CD14-positive monocyte (primary cell): ENCODE measurements around the gene GRB14. TPM values are rescaled to one million over a fixed set of nuclear protein-coding genes. Genes with fewer than 3 reads are reported as not detected.

ENCODE experiments used
- DNase-seq, 3 donors: peaks; one replicate each; pipeline ENCODE4 v3.0.0-alpha.2; 2011 to 2022
- H2AFZ ChIP-seq: 2 replicates; pipeline ENCODE4 v1.6.0; 2012; ENCODE audit warnings: mild to moderate bottlenecking, low read depth, low read length, inconsistent platforms; ENCODE audit not compliant: insufficient read depth, poor library complexity, severe bottlenecking
- H3K27ac ChIP-seq, 2 donors: 1 replicate in 1 of 2; 2 replicates in 1 of 2; pipeline ENCODE4 v1.5.1; 2012 to 2013; ENCODE audit warnings: low read length in 2 of 2, control low read depth in 1 of 2, inconsistent platforms in 1 of 2, low read depth in 1 of 2, mild to moderate bottlenecking in 1 of 2
- H3K27me3 ChIP-seq, 2 donors: one replicate each; pipeline versions ENCODE4 v1.6.0 to v1.6.1; 2011 to 2013; ENCODE audit warnings: low read length in 2 of 2; ENCODE audit not compliant: control insufficient read depth in 2 of 2, insufficient read depth in 2 of 2
- H3K36me3 ChIP-seq, 2 donors: replicated peaks in 1 of 2; 1 replicate in 1 of 2; 2 replicates in 1 of 2; pipeline versions ENCODE4 v1.5.1 to v1.6.1; 2012 to 2013; ENCODE audit warnings: low read length in 2 of 2, control low read depth in 1 of 2, inconsistent platforms in 1 of 2, mild to moderate bottlenecking in 1 of 2; ENCODE audit not compliant: insufficient read depth in 2 of 2, control insufficient read depth in 1 of 2
- H3K4me1 ChIP-seq, 2 donors: 1 replicate in 1 of 2; 2 replicates in 1 of 2; pipeline versions ENCODE4 v1.5.1 to v1.6.1; 2012 to 2013; ENCODE audit warnings: low read length in 2 of 2, control low read depth in 1 of 2, inconsistent platforms in 1 of 2, mild to moderate bottlenecking in 1 of 2, moderate library complexity in 1 of 2; ENCODE audit not compliant: insufficient read depth in 2 of 2, control insufficient read depth in 1 of 2
- H3K4me2 ChIP-seq: replicated peaks from 2 replicates; pipeline ENCODE3; 2012; ENCODE audit warnings: low read length, moderate library complexity, mild to moderate bottlenecking; ENCODE audit not compliant: poor library complexity, severe bottlenecking; ENCODE audit errors: extremely low read depth
- H3K4me3 ChIP-seq, 3 experiments: fragments of 200-600 bp in 1 of 3; sonication (generic) in 1 of 3; replicated peaks in 1 of 3; 1 replicate in 2 of 3; 2 replicates in 1 of 3; pipeline ENCODE4 v1.5.1; 2011 to 2013; ENCODE audit warnings: low read length in 3 of 3, mild to moderate bottlenecking in 3 of 3, control low read depth in 2 of 3, low read depth in 2 of 3, inconsistent platforms in 1 of 3, moderate library complexity in 1 of 3
- H3K79me2 ChIP-seq: 2 replicates; pipeline ENCODE4 v1.6.0; 2012; ENCODE audit warnings: mild to moderate bottlenecking, control low read depth, inconsistent platforms, low read length, moderate library complexity; ENCODE audit not compliant: insufficient read depth
- H3K9ac ChIP-seq: 2 replicates; pipeline ENCODE4 v1.6.0; 2017; ENCODE audit warnings: low read length, mild to moderate bottlenecking; ENCODE audit not compliant: insufficient read depth, poor library complexity, severe bottlenecking
- H3K9me3 ChIP-seq, 2 donors: replicated peaks in 1 of 2; 1 replicate in 1 of 2; 2 replicates in 1 of 2; pipeline versions ENCODE4 v1.5.1 to v1.6.1; 2012 to 2013; ENCODE audit warnings: low read length in 2 of 2, control low read depth in 1 of 2; ENCODE audit not compliant: control insufficient read depth in 1 of 2, insufficient read depth in 1 of 2
- H4K20me1 ChIP-seq: 2 replicates; pipeline ENCODE4 v1.6.0; 2012; ENCODE audit warnings: mild to moderate bottlenecking, low read length, control low read depth, moderate library complexity; ENCODE audit not compliant: insufficient read depth
- H3K27ac Mint-ChIP-seq, 7 donors: one replicate each; pipeline ENCODE4 v1.8.0; 2020; ENCODE audit warnings: mild to moderate bottlenecking in 7 of 7, mixed read lengths in 7 of 7, moderate library complexity in 6 of 7, inconsistent platforms in 2 of 7
- H3K27me3 Mint-ChIP-seq, 3 donors: one replicate each; pipeline ENCODE4 v1.8.0; 2021 to 2022; ENCODE audit warnings: low read depth in 3 of 3, mild to moderate bottlenecking in 3 of 3, mixed read lengths in 3 of 3, moderate library complexity in 3 of 3, inconsistent platforms in 1 of 3
- H3K36me3 Mint-ChIP-seq, 2 donors: one replicate each; pipeline ENCODE4 v1.8.0; 2020; ENCODE audit warnings: mixed read lengths in 2 of 2, inconsistent platforms in 1 of 2, mild to moderate bottlenecking in 1 of 2
- H3K4me1 Mint-ChIP-seq: one replicate; pipeline ENCODE4 v1.8.0; 2020; ENCODE audit warnings: mild to moderate bottlenecking, mixed read lengths
- H3K4me3 Mint-ChIP-seq, 2 donors: one replicate each; pipeline ENCODE4 v1.8.0; 2020; ENCODE audit warnings: mild to moderate bottlenecking in 2 of 2, mixed read lengths in 2 of 2, moderate library complexity in 1 of 2
- H3K9me3 Mint-ChIP-seq, 7 donors: one replicate each; pipeline ENCODE4 v1.8.0; 2020 to 2022; ENCODE audit warnings: mixed read lengths in 7 of 7, mild to moderate bottlenecking in 6 of 7, moderate library complexity in 6 of 7, inconsistent platforms in 2 of 7
- WGBS: methylation state at CpG from one replicate; pipeline ENCODE4 v1.1.5; 2013; ENCODE audit warnings: missing lambda C conversion rate; ENCODE audit not compliant: insufficient coverage; 5-methylcytosine and 5-hydroxymethylcytosine counted together
- intact Hi-C, 2 donors: fragments of 100-400 bp; cut with micrococcal nuclease; formaldehyde crosslinking; loops; one replicate each; pipeline versions ENCODE4 v1.15.0 to v1.15.1; 2023
- polyA plus RNA-seq, 3 donors: library from polyadenylated mRNA; depleted of rRNA in 1 of 3; unstranded in 2 of 3; stranded (reverse) in 1 of 3; fragments of 300-500 nt in 2 of 3; fragments of >200 nt in 1 of 3; fragmentation: Illumina TruSeq in 2 of 3; gene quantifications; 1 replicate in 2 of 3; 2 replicates in 1 of 3; pipeline ENCODE4 v1.2.3, GENCODE V29; 2012 to 2021
- TF ChIP-seq, protein P1 (sequence below): fragments of 200-600 bp; IDR thresholded peaks from one replicate; pipeline ENCODE4 v1.8.0; 2022; ENCODE audit warnings: antibody characterized with exemption, mild to moderate bottlenecking

The GRB14 gene
- polyA plus RNA-seq, 3 donors = 0.20 to 0.28 TPM; not detected in 1

DNA sequence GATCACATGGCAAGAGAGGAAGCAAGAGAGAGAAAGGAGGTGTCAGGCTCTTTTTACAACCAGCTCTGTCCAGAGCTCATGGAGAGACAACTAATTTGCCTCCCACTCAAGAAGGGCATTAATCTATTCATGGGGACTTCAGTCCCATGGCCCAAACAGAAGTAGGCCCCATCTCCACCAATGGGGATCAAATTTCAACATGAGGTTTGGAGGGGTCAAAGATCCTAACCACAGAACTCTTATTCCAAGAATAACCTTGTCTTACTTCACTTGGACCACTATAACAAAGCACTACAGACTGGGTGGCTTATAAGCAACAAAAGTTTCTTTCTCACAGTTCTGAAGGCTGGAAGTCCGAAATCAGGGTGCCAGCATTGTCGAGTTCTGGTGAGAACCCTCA is 31.8 kb downstream of the GRB14 start:
- H3K4me1 Mint-ChIP-seq = no peaks in the 10 kb centered on the region
- H3K27ac Mint-ChIP-seq = no peak overlapping the region
- Histone ChIP-seq H3K27ac (no peak overlapping the region), H3K9me3 (peaks cover 0 to 7% of the 10 kb centered on the region in 2 donors), H4K20me1 (no peaks in the 10 kb centered on the region), H3K79me2 (no peaks in the 10 kb centered on the region), H3K4me3 (no peak overlapping the region), H3K36me3 (no peaks in the 10 kb centered on the region), H3K4me2 (no peak overlapping the region), H2AFZ (no peak overlapping the region), H3K9ac (no peak overlapping the region), H3K4me1 (no peaks in the 10 kb centered on the region), H3K27me3 (no peaks in the 10 kb centered on the region)
- no peak for DNase-seq
- 80% methylated on average over 1 of the region's 2 CpGs for WGBS
- TF ChIP-seq, protein P1, sequence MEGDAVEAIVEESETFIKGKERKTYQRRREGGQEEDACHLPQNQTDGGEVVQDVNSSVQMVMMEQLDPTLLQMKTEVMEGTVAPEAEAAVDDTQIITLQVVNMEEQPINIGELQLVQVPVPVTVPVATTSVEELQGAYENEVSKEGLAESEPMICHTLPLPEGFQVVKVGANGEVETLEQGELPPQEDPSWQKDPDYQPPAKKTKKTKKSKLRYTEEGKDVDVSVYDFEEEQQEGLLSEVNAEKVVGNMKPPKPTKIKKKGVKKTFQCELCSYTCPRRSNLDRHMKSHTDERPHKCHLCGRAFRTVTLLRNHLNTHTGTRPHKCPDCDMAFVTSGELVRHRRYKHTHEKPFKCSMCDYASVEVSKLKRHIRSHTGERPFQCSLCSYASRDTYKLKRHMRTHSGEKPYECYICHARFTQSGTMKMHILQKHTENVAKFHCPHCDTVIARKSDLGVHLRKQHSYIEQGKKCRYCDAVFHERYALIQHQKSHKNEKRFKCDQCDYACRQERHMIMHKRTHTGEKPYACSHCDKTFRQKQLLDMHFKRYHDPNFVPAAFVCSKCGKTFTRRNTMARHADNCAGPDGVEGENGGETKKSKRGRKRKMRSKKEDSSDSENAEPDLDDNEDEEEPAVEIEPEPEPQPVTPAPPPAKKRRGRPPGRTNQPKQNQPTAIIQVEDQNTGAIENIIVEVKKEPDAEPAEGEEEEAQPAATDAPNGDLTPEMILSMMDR = no peak
- H3K4me3 Mint-ChIP-seq = no peak overlapping the region
- peaks cover 2 to 11% (median 9%) of the 10 kb centered on the region in 7 donors for H3K9me3 Mint-ChIP-seq
- H3K27me3 Mint-ChIP-seq = peaks cover 0 to 1% (median 0%) of the 10 kb centered on the region in 3 donors
- intact Hi-C loops = no loop called here
- no peaks in the 10 kb centered on the region for H3K36me3 Mint-ChIP-seq

DNA sequence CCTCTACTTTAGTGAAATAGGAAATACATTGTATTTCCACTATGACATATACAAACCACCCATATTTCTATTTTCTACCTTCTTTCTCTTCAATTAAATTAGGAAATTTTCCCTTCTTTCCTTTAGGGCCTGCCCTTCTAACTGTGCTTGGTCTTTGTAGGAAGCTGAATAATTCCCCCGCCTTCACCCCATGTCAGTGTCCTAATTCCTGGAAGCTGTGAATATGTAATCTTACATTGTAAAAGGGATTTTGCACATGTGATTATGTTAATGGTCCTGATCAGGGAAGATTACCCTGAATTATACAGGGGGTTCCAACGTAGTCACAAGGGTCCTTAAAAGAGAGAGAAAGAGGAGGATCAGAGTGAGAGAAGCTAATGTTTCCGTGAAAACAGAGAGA is 40.2 kb downstream of the GRB14 start:
- H3K4me2 ChIP-seq = no peak overlapping the region
- H3K79me2 ChIP-seq = no peaks in the 10 kb centered on the region
- TF ChIP-seq, protein P1 = no peak
- no peak overlapping the region for H3K4me3 ChIP-seq
- H3K4me1 ChIP-seq = no peaks in the 10 kb centered on the region
- peak overlapping the region in 1 of 7 donors; percentile 27 for H3K27ac Mint-ChIP-seq
- H3K27me3 ChIP-seq = no peaks in the 10 kb centered on the region
- H3K9me3 ChIP-seq = no peaks in the 10 kb centered on the region
- no peak overlapping the region for H2AFZ ChIP-seq
- H3K9ac ChIP-seq = no peak overlapping the region
- peaks cover 0 to 2% (median 1%) of the 10 kb centered on the region in 3 donors for H3K27me3 Mint-ChIP-seq
- no peak overlapping the region for H3K4me3 Mint-ChIP-seq
- no peak overlapping the region for H3K27ac ChIP-seq
- WGBS = 83% methylated on average over 1 of the region's 3 CpGs
- H3K36me3 Mint-ChIP-seq = no peaks in the 10 kb centered on the region
- no peaks in the 10 kb centered on the region for H3K4me1 Mint-ChIP-seq
- intact Hi-C loops = no loop called here
- no peaks in the 10 kb centered on the region for H3K36me3 ChIP-seq
- DNase-seq = no peak
- H4K20me1 ChIP-seq = no peaks in the 10 kb centered on the region
- peaks cover 0 to 6% (median 0%) of the 10 kb centered on the region in 7 donors for H3K9me3 Mint-ChIP-seq
